Measurements from ENCODE around the gene OR2A2.

OR2A2 gene

DNA sequence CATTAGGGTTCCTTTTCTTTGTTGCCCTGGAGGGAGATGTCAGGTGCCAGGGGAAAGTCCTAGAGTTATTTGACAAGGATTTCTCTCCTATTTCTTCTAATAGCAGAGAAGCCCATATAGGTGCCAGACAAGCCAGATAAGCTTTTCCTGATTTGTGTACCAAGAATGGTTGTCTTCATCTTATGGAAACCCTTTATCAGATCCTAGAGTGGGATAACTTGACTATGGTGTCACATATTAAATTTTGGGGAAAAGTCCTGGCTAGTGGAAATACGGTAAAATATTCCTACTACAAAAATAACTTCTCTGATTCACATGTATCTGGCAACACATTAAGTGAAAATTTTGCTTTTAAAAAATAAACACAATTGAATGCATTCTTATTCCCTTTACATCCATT is 22.2 kb upstream of the OR2A2 start:
- TF ChIP-seq, protein P1, sequence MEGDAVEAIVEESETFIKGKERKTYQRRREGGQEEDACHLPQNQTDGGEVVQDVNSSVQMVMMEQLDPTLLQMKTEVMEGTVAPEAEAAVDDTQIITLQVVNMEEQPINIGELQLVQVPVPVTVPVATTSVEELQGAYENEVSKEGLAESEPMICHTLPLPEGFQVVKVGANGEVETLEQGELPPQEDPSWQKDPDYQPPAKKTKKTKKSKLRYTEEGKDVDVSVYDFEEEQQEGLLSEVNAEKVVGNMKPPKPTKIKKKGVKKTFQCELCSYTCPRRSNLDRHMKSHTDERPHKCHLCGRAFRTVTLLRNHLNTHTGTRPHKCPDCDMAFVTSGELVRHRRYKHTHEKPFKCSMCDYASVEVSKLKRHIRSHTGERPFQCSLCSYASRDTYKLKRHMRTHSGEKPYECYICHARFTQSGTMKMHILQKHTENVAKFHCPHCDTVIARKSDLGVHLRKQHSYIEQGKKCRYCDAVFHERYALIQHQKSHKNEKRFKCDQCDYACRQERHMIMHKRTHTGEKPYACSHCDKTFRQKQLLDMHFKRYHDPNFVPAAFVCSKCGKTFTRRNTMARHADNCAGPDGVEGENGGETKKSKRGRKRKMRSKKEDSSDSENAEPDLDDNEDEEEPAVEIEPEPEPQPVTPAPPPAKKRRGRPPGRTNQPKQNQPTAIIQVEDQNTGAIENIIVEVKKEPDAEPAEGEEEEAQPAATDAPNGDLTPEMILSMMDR (IDR thresholded peaks at IDR 0.05; ENCODE audit: low read depth, low read length): no peak
- in situ Hi-C loops (cut with HindIII; ENCODE audit: low sequenced_read_pairs): no loop called here
- H3K4me3 ChIP-seq (ENCODE audit: low read depth, low read length): no peak overlapping the region
- DNase-seq (ENCODE audit: low read depth, low spot score): no peak

GRCh38 chr7:144090667-144091066 is 18.7 kb upstream of the OR2A2 start:
- H3K4me3 ChIP-seq (ENCODE audit: low read depth, low read length): no peak overlapping the region
- in situ Hi-C loops (cut with HindIII; ENCODE audit: low sequenced_read_pairs): no loop called here
- TF ChIP-seq, protein P1 (IDR thresholded peaks at IDR 0.05; ENCODE audit: low read depth, low read length): no peak
- no peak for DNase-seq (ENCODE audit: low read depth, low spot score)

- TF ChIP-seq, protein P1 (IDR thresholded peaks at IDR 0.05; ENCODE audit: low read depth, low read length): no peak
- in situ Hi-C loops (cut with HindIII; ENCODE audit: low sequenced_read_pairs): no loop called here
- no peak for DNase-seq (ENCODE audit: low read depth, low spot score)
Measured at GRCh38 chr7:144098776-144099175, 10.6 kb upstream of the OR2A2 start.

GRCh38 chr7:144100607-144101006 is 8.8 kb upstream of the OR2A2 start:
- TF ChIP-seq, protein P1 (IDR thresholded peaks at IDR 0.05; ENCODE audit: low read depth, low read length): no peak
- in situ Hi-C loops (cut with HindIII; ENCODE audit: low sequenced_read_pairs): no loop called here
- no peak for DNase-seq (ENCODE audit: low read depth, low spot score)

More at GRCh38 chr7:144098776-144099175, 10.6 kb upstream of the OR2A2 start:
- no peak overlapping the region for H3K4me3 ChIP-seq (ENCODE audit: low read depth, low read length)

DNA sequence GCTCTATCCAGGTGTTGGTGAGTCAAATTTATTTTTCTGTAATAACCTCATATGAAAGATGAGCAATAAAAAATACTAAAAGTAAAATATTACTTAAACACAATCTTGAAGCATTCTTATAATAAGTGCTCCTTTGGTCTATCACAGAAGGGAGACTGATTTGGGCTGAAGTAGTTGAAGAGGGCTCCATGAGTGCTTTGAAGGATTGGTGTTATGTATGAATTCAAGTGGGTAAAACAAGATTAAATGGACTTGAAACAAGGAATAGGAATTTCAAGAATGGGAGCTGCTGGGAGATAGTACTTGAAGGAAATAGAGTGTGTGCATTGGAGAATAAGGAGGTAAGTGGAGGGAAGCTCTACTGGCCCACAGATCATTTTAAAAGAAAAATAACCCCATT is 7.3 kb upstream of the OR2A2 start:
- TF ChIP-seq, protein P1 (IDR thresholded peaks at IDR 0.05; ENCODE audit: low read depth, low read length): no peak
- in situ Hi-C loops (cut with HindIII; ENCODE audit: low sequenced_read_pairs): no loop called here
- H3K4me3 ChIP-seq (ENCODE audit: low read depth, low read length): no peak overlapping the region
- no peak for DNase-seq (ENCODE audit: low read depth, low spot score)

More at GRCh38 chr7:144100607-144101006, 8.8 kb upstream of the OR2A2 start:
- H3K4me3 ChIP-seq (ENCODE audit: low read depth, low read length): no peak overlapping the region

GRCh38 chr7:144105211-144105610 is 4.2 kb upstream of the OR2A2 start:
- no peak for DNase-seq (ENCODE audit: low read depth, low spot score)
- no peak overlapping the region for H3K4me3 ChIP-seq (ENCODE audit: low read depth, low read length)
- TF ChIP-seq, protein P1 (IDR thresholded peaks at IDR 0.05; ENCODE audit: low read depth, low read length): no peak
- in situ Hi-C loops (cut with HindIII; ENCODE audit: low sequenced_read_pairs): no loop called here

DNA sequence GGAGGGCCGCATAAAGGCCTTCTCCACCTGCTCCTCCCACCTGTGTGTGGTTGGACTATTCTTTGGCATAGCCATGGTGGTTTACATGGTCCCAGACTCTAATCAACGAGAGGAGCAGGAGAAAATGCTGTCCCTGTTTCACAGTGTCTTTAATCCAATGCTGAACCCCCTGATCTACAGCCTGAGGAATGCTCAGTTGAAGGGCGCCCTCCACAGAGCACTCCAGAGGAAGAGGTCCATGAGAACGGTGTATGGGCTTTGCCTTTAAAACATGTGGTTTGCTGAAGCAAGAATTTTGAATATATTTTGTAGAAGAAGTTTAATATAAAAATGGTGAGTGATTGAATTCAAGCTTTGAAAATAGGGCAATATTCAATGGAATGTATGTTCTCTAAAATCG is 889 bp downstream of the OR2A2 start:
- H3K4me3 ChIP-seq (ENCODE audit: low read depth, low read length): no peak overlapping the region
- no peak for DNase-seq (ENCODE audit: low read depth, low spot score)
- in situ Hi-C loops (cut with HindIII; ENCODE audit: low sequenced_read_pairs): no loop called here
- TF ChIP-seq, protein P1 (IDR thresholded peaks at IDR 0.05; ENCODE audit: low read depth, low read length): no peak

Measured in astrocyte of the spinal cord (primary cell).